ENCODE data around the gene SCIMP.

DNA sequence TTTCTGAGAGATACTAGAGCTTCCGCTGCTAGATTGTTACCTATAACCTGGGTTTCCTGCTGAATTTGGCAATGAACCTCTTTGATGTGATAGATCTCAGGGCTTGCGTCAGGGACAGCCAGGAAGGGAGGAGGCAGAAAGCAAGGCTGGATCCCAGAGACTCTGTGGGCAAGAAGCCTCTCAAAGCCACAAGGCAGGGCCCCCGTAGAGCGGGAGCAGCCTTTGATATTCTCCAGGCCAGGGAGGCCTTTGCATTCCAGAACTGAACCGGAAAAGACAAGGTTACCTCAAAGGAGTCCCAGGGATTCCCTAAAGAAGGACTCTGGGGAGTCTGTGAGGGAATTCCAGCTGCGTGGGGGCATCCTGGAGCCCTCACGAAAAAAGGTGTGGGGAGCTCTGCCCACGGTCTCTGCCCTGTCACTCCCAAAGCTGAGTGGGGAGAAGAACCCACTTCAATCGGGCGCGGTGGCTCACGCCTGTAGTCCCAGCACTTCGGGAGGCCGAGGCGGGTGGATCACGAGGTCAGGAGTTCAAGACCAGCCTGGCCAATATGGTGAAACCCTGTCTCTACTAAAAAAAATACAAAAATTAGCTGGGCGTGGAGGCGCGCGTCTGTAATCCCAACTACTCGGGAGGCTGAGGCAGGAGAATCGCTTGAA is 14.3 kb upstream of the SCIMP start:
- TF ChIP-seq ZNF274 (CRISPR knock-in tag; IDR thresholded peaks at IDR 0.05), result no peak
- TF ChIP-seq SUZ12 (IDR thresholded peaks at IDR 0.05; ENCODE audit: low read depth, low read length), result no peak
- TF ChIP-seq FOXA3 (CRISPR knock-in tag; IDR thresholded peaks at IDR 0.05), result no peak
